Activated CD8-positive, alpha-beta memory T cell treated with anti-CD3 and anti-CD28 coated beads for 36 hours (primary cell): ENCODE data around the gene S100A8. TPM values are rescaled to one million over a fixed set of nuclear protein-coding genes. Genes with fewer than 3 reads are reported as not detected.
"Not testable (repeated sequence)": the region's sequence is repeated elsewhere in the genome, so short reads cannot be mapped to it uniquely, and the experiment has no call there.

Experiments
- CTCF ChIA-PET: fragments of 350-600 bp; sonication (Branson Sonifier 250); formaldehyde crosslinking; loops from one replicate; lab custom pipeline; 2021; ENCODE audit warnings: antibody characterized with exemption; lab: Charles Lee
- POLR2A ChIA-PET: fragments of 350-600 bp; sonication (Branson Sonifier 250); formaldehyde crosslinking; loops from one replicate; lab custom pipeline; 2021; ENCODE audit warnings: antibody characterized with exemption; lab: Charles Lee
- total RNA-seq, 2 experiments: library from RNA; stranded (reverse); gene quantifications; one replicate each; pipeline ENCODE4 v1.2.3, GENCODE V29; 2021

S100A8 gene
- not detected for total RNA-seq

DNA sequence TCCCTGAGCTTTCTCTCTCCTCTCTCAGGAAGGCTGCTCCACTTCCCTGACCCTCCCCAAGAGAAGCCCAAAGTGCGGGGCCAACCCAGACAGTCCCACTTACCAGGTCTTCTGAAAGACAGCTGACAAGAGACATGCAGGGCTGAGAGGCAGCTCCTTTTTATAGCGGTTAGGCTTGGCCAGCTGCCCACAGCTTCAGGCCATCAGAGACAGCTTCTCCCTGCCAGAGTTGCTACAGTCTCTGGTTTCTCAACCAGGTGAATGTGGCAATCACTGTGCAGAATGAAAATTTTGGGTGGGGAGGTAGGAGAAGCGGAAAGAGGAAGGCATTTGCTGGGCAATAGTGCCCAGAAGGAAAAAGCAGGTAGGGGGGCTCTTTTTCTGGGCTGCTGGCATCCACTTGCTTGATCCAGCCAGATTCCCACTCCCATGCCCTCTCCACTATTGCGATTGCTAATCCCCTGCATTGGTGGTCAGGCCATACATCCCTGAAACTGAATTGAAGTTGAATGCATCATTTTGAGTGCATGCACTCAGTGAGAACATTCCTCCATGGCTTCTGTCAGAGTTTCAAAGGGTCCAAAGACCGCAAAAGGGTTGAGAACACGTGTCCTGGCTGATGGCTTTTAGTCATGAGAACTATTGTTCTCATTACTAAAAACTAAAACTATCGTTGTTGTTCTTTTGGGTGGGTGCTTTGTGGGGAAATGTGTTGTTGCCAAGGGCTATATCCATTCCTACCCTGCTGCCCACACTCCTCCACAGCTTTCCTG is at the start of gene S100A8:
S100A8 (minus strand) TSS at position 136 of the 773 bp plus-strand sequence. CDS start 538 bp downstream, outside the sequence.
- ChIA-PET CTCF (no interaction called here), POLR2A (no interaction called here)

- CTCF ChIA-PET: no interaction called here
- POLR2A ChIA-PET: no interaction called here
Observed at GRCh38 chr1:153439273-153439672, 48.4 kb upstream of the S100A8 start.

GRCh38 chr1:153438599-153438998 is 47.7 kb upstream of the S100A8 start:
- CTCF ChIA-PET: no interaction called here

GRCh38 chr1:153437236-153437635 is 46.4 kb upstream of the S100A8 start:
- POLR2A ChIA-PET: no interaction called here
- CTCF ChIA-PET: no interaction called here

More at GRCh38 chr1:153438599-153438998, 47.7 kb upstream of the S100A8 start:
- POLR2A ChIA-PET: no interaction called here

DNA sequence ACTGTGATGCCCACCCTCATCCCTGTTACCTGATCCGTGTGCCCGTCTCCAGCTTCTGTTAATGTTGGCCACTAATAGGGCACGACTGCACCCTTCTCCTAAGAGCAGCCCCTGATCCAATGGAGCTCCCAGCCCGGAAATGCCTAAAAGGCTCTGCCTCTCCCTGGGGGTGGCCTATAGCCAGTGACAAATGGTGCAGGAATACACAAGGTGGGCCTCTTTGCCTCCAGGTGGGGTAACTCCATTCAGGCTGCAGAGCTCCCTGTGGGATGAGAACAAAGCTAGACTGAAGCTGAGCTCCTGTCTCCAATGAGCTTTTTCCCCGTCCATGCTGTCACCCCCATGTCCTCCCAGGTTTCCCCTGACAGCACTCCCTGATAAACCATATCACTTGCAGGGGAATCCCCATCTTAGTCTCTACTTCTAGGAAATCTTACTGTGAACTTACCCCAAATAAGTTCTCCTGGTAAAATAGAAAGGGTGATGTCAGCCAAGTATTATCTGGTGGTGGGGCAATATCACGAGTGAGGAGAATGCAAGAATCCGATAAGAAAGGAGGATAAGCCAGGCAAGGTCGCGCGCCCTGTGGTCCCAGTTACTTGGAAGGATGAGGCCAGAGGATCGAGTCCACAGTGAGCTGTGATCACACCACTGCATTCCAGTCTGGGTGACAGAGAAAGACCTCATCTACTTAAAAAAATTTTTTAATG is 44.0 kb upstream of the S100A8 start:
- CTCF ChIA-PET: no interaction called here
- POLR2A ChIA-PET: no interaction called here

GRCh38 chr1:153432874-153433681 is 42.2 kb upstream of the S100A8 start:
- ChIA-PET CTCF (no interaction called here), POLR2A (no interaction called here)

DNA sequence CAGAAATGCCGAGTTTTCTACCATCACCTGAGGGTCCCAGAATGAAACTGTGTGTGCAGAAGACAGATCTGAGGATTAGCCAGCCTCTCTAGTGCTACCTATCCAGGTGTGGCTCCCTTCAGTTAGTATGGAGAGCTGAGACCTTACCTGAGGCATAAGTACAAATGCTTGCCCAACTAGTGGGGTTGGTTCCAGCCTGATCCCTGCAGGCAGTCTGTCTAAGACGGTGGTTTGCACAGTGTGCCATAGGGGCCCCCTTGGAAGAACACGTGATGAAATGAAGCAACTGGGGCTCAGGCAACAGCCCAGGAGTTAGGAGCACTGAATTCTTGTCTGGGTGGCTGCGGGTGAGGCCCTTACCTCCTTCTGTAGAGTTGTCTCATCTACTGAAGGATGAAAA is 41.1 kb upstream of the S100A8 start:
- ChIA-PET POLR2A (no interaction called here), CTCF (interaction anchor here (0.6 kb wide), 1 partner anchor 192 kb away, joined by 3 read pairs; no protein-coding TSS in a partner anchor)

DNA sequence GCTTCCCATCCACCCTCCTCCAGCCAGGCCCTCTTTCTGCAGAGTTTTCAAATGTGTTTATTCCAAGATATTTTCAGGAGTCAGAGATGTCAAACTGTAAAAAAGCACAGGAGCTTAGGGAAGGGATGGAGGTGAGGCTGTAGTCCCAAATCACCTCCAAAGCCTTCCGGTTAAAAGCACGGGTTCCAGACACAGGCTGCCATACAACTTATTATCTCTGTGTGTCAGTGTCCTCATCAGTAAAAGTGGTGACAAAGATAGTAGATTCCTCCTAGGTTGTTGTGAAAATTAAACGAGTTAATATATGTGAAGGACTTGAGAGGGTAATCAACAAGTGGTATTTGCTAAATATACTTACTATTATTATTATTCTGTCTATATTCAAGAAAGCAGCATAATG is 40.6 kb upstream of the S100A8 start:
- POLR2A ChIA-PET: no interaction called here
- CTCF ChIA-PET: interaction anchor here (0.6 kb wide), 1 partner anchor 193 kb away, joined by 3 read pairs; no protein-coding TSS in a partner anchor

GRCh38 chr1:153431002-153431401 is 40.1 kb upstream of the S100A8 start:
- POLR2A ChIA-PET: no interaction called here
- CTCF ChIA-PET: no interaction called here

DNA sequence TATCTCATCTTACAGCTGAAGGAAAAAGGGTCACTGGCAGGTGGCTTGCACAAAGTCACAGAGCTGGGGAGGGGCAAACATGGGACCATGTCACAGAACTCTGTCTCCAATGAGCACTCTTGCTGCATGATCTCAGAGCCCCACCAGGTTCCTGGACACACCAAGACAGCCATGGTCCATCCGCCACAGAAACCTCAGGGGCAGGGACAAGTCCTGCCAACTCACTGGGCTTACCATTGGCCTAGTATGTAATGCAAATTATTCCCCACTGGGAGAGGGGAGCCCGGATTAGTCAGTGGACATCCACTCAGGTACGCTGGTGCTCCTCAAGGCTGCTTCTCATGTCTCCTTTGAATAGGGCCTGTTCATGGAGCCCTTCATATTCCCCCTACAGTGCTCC is 39.7 kb upstream of the S100A8 start:
- POLR2A ChIA-PET: no interaction called here
- CTCF ChIA-PET: no interaction called here

- ChIA-PET CTCF (no interaction called here), POLR2A (no interaction called here)
Observed at GRCh38 chr1:153430166-153430553, 39.3 kb upstream of the S100A8 start.

GRCh38 chr1:153429266-153430165 is 38.6 kb upstream of the S100A8 start:
- CTCF ChIA-PET: no interaction called here

DNA sequence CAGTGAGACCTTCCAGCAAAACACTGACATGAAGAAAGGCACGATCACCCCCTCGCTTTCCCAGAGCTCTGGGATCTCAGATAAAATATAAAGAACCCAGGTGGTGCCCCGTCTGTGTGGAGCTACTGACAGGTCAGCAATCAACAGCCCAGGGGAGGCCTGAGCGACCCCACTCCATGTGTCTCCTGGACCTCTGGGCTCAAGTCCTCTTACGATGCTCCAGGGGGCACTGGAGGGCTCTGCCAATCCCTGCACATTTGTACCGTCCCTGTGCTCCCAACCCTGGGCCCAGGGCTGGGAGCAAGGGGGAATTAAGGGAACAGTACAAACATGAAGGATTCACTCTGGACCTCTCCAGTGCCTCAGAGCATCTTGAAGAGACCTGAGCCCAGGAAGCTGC is 37.9 kb upstream of the S100A8 start:
- CTCF ChIA-PET: no interaction called here
- POLR2A ChIA-PET: no interaction called here

More at GRCh38 chr1:153429266-153430165, 38.6 kb upstream of the S100A8 start:
- POLR2A ChIA-PET: no interaction called here

DNA sequence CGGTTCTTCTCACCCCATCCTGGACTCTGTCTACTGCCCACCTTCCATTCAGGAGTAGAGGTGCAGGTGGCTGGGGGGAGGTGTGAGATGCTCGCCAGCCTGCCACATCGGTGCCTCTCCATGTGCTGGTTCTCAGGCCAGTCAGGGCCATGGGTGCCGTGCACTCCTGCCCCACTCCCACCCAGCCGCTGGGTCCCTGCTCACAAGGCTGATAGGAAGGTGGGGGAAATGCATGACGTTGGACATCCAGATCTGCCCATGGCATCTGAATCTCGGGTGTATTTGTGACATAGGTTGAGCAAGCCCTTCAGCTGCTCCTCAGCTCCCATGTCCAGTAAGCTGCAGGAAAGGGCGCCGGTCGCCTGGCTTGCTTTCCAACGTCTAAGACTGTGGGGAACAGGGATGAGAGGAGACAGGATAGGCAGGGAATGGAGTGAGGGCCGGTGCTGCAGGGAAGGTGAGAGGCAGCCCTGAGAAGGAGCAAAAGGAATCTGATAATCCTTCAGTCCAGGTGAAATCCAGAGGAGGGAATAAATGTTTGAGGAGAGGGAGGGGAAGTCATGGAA is 37.3 kb upstream of the S100A8 start:
- ChIA-PET CTCF (no interaction called here), POLR2A (no interaction called here)

- POLR2A ChIA-PET: no interaction called here
Observed at GRCh38 chr1:153426809-153427208, 35.9 kb upstream of the S100A8 start.

DNA sequence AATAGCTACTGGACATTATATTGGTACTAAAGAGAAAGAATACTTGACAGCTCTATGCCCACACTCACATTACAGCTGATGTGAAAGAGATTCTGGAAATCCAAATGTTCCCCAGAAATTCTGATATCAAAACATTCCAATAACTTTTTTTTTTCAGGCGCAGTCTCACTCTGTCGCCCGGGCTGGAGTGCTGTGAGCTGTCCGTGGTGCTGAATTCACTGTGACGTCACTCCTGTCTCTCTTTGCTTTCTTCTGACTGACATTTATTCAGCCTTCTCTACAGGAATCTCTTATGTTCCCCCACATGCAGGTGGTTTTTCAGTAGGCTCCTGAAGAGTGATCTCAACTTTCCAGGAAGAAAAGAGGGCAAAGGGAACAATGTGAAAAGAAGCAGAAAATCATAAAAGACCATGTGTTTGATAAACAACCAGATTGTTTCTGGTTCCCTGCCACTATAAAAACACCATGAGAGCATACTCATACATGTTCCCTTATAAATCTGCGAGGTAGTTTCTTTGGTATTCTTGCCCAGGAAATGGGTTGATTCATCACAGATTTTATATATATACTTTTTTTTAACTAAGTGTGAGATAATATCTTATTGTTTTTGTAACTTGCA is 31.7 kb upstream of the S100A8 start:
- CTCF ChIA-PET: no interaction called here

More at GRCh38 chr1:153426809-153427208, 35.9 kb upstream of the S100A8 start:
- CTCF ChIA-PET: no interaction called here

DNA sequence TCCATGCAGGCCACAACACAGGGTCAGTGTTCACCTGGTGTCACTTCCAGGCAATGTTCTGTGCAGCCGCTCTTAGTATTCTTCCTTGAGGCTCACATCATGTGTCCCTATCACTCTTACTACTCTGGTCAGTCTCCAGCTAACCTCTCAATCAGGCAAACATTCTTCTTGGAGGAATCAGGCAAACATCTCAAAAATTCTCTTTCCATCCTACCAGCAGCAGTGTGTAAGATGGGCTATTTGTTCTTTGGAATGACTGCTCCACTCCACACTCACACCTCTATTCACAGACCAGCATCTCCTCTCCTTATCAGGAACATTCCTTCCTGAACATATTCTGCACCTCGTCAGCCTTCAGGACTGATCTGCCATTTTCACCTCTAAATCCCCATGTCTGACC is 29.4 kb upstream of the S100A8 start:
- CTCF ChIA-PET: no interaction called here
- POLR2A ChIA-PET: interaction anchor here (0.7 kb wide), 1 partner anchor 13 kb away, joined by 3 read pairs; no protein-coding TSS in a partner anchor

More for the DNA sequence above, 31.7 kb upstream of the S100A8 start:
- POLR2A ChIA-PET: no interaction called here

- CTCF ChIA-PET: not testable (repeated sequence)
Observed at GRCh38 chr1:153419436-153419793, 28.5 kb upstream of the S100A8 start.

More at GRCh38 chr1:153419436-153419793, 28.5 kb upstream of the S100A8 start:
- POLR2A ChIA-PET: not testable (repeated sequence)
